ENCODE results near the gene KLHL7. TPM values are rescaled to one million over a fixed set of nuclear protein-coding genes. Genes with fewer than 3 reads are reported as not detected.
A peak's percentile ranks its signal among the peaks of the same experiment; 100 is the strongest.

KLHL7 gene
- 36.5 and 56.9 TPM in 2 replicates for total RNA-seq (2014; rRNA removed; shearing (Covaris generic))

GRCh38 chr7:23105644-23106056 lies at the start of gene KLHL7:
KLHL7 (plus strand) TSS chr7:23105785; CDS start chr7:23106027, 242 bp downstream.
- peak; percentile 95 for DNase-seq (ENCODE audit: low read depth)

GRCh38 chr7:23058408-23059096 lies 47.0 kb upstream of the KLHL7 start:
- no peak for DNase-seq (ENCODE audit: low read depth)

- no peak for DNase-seq (ENCODE audit: low read depth)
Observed at GRCh38 chr7:23061327-23061726, 44.3 kb upstream of the KLHL7 start.

DNA sequence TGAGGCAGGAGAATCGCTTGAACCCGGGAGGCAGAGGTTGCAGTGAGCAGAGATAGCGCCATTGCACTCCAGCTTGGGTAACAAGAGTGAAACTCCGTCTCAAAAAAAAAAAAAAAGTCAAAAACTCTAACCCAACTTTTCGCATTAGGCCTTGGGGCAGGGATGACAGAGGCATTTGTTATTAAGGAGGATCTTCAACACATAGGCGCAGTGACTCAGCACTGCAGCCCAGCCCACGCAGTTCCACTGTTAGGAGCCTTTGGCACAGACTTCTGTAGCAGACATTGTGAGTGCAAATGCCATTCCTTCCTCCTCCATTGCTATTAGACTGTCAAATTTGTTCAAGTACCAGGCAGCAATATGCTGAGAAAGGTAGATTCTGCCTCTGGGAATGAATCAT lies 43.1 kb upstream of the KLHL7 start:
- no peak for DNase-seq (ENCODE audit: low read depth)

GRCh38 chr7:23065974-23066373 lies 39.6 kb upstream of the KLHL7 start:
- DNase-seq (ENCODE audit: low read depth), result peak; percentile 59

- no peak for DNase-seq (ENCODE audit: low read depth)
Observed at GRCh38 chr7:23067271-23067670, 38.3 kb upstream of the KLHL7 start.

- peak; percentile 18 for DNase-seq (ENCODE audit: low read depth)
Observed at GRCh38 chr7:23072048-23072447, 33.5 kb upstream of the KLHL7 start.

DNA sequence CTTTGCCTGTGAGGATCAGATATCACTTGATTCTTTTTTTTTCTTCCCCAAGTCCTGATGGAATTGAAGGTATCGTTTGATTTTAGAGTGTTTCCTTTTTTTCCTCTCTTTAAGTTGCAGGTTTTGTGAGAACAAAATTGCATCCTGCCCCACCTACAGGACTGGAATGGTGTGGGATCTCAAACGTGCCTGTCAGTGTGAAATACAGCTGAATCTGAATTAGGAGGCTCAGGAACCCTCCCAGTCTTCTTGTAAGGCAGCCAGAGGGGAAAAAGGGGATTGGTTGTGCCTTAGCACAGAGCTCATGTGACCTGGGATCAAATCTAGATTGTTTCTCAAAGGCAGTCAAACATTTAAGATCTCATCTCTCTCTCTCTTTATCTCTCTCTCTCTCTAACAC lies 32.7 kb upstream of the KLHL7 start:
- no peak for DNase-seq (ENCODE audit: low read depth)

GRCh38 chr7:23074443-23075261 lies 30.9 kb upstream of the KLHL7 start:
- DNase-seq (ENCODE audit: low read depth), result peak; percentile 63

GRCh38 chr7:23075571-23075970 lies 30.0 kb upstream of the KLHL7 start:
- DNase-seq (ENCODE audit: low read depth), result no peak

DNA sequence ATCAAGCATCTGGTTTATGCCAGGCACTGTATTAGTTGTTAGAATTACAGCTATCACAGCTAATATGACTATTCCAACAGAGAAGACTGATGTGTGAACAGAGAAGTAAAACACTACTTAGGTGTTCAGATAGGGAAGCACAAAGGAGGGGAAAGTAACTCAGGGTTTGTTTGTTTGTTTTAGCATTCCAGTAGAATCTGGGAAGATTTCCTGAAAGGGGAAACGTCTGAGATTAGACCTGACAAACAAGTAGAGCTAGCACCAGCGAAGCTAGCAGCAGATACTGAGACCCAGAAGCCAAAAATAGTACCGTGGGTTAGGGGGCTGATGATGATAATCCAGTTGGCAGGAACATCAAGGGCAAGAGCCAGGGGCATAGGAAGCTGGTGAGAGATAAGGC lies 28.8 kb upstream of the KLHL7 start:
- DNase-seq (ENCODE audit: low read depth), result peak; percentile 40

- DNase-seq (ENCODE audit: low read depth), result peak; percentile 18
Observed at GRCh38 chr7:23093111-23093510, 12.5 kb upstream of the KLHL7 start.

GRCh38 chr7:23093546-23093945 lies 12.0 kb upstream of the KLHL7 start:
- DNase-seq (ENCODE audit: low read depth), result peak; percentile 53

DNA sequence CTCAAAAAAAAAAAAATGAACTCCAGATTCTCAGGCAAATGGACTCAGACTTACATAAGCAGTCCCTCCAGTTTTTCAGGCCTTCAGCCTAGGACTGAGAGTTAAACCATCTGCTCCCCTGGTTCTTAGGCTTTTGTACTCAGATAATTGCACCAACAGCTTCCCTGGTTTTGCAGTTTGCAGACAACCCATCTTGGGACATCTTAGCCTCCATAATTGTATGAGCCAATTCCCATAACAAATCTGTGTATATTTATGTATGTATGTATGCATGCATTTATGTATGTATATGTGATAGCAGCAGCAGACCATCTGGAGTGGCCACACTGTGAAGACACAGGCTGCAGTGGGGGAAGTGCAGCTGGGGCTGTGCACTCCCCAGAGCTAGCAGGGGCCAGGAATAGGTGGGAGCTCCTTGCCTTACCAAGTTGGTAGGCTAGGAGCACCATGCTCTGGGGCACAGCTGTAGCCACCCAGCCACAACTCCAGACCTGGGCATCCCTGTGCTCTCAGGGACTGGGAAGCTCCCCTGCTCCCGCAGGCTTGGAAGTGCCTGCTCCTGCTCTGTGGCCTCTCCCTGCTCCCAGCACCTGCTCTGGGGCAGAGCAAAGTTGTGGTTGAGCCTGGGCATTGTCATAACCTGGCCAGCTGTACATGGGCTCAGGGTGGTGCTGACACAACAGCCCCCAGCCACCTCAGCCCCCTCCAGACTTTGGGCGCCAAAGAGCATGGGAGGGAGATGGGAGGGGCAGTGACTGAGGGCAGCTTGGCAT lies 8.9 kb upstream of the KLHL7 start:
- DNase-seq (ENCODE audit: low read depth), result no peak

- no peak for DNase-seq (ENCODE audit: low read depth)
Observed at GRCh38 chr7:23098029-23098428, 7.6 kb upstream of the KLHL7 start.

- peak; percentile 7 for DNase-seq (ENCODE audit: low read depth)
Observed at GRCh38 chr7:23098460-23098859, 7.1 kb upstream of the KLHL7 start.

DNA sequence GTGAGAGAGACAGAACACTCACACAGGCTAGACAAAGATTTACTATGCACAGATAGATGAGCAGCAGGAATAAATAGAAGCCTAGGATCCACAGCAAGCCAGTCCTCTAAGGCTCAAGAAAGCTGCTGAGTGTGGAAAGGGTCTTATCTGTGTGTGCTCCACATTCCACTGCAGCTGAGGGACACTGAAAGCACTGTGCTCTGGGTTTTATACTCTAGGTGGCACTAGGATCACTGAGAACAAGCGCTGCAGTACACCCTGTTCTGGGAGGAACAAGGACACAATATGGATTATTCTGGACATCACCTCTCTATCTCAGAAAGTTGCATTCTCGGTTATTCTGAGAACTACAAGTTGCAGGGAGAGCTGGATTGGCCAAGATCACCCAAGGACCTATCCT lies 4.9 kb upstream of the KLHL7 start:
- DNase-seq (ENCODE audit: low read depth), result no peak

GRCh38 chr7:23105086-23105643 lies 420 bp upstream of the KLHL7 start:
- peak; percentile 24 for DNase-seq (ENCODE audit: low read depth)

DNA sequence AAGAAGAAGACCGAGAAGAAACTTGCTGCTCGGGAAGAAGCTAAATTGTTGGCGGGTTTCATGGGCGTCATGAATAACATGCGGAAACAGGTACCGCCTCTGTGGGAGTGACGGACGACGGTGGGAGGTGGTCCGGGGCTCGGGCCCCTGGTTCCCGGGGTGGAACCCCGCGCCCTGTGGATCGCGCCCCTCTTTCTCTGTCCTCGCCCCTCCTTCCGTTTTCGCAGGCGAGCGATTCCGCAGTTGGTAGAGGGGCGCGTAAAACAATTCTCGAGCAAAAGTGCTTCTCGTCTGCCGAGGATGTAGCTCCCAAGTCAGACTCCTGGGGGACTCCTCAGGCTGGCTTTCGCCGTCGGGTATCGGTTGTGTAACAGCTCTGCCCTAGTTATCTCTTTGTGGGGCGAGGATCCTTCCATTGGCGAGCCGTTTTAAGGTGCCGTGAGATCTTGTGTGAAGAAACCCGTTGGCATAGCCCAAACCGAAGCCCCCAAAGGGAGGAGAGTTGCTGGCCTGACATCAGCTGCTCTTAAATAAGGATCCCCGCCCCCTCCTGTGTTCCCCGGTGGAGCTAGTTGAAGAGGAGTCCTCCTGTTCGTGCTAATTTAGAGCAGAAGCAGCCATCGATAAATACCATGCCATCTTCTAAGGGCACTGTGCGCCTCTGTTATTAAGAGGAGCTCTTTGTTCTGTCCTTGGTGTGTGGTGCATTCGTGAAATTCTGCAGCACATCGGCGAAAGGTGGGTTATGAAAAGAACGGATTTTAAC lies 655 bp downstream of the KLHL7 start:
- peak; percentile 67 for DNase-seq (ENCODE audit: low read depth)

GRCh38 chr7:23106823-23107663 lies 1.5 kb downstream of the KLHL7 start:
- peak; percentile 28 for DNase-seq (ENCODE audit: low read depth)

All from M059J (cell line).